WI38 (cell line): ENCODE data around the gene PIGM.
A peak's percentile ranks its signal among the peaks of the same experiment; 100 is the strongest.

ENCODE experiments used
- H3K4me3 ChIP-seq: 2 replicates; pipeline ENCODE4 v1.5.1; 2011; ENCODE audit warnings: low read depth, mild to moderate bottlenecking, control low read depth, low read length
- CTCF ChIP-seq: IDR thresholded peaks from 2 replicates; pipeline ENCODE4 v1.5.1; 2012; ENCODE audit warnings: low read depth, mild to moderate bottlenecking, control low read depth, low read length

Gene PIGM

GRCh38 chr1:160047111-160047991 lies 15.6 kb upstream of the PIGM start:
- H3K4me3 ChIP-seq, result no peak overlapping the region
- TF ChIP-seq CTCF, result no peak

- H3K4me3 ChIP-seq, result no peak overlapping the region
- TF ChIP-seq CTCF, result peak; percentile 48
Measured at GRCh38 chr1:160046494-160047110, 14.8 kb upstream of the PIGM start.

GRCh38 chr1:160045653-160046052 lies 13.9 kb upstream of the PIGM start:
- TF ChIP-seq CTCF, result no peak
- no peak overlapping the region for H3K4me3 ChIP-seq

GRCh38 chr1:160043543-160043942 lies 11.8 kb upstream of the PIGM start:
- TF ChIP-seq CTCF, result no peak
- H3K4me3 ChIP-seq, result no peak overlapping the region

GRCh38 chr1:160040476-160040875 lies 8.7 kb upstream of the PIGM start:
- H3K4me3 ChIP-seq, result no peak overlapping the region
- no peak for TF ChIP-seq CTCF

GRCh38 chr1:160032165-160032820 lies 503 bp upstream of the PIGM start:
- no peak for TF ChIP-seq CTCF
- peak overlapping the region; percentile 89 for H3K4me3 ChIP-seq
